GM20431 (cell line): ENCODE measurements around the gene AHNAK.

Source experiments
- in situ Hi-C: fragments of 300-500 bp; cut with MseI, MboI; formaldehyde crosslinking; loops from one replicate; pipeline ENCODE4 v1.15.0; 2020; ENCODE audit warnings: low sequenced_read_pairs; ENCODE audit not compliant: unreplicated experiment

Gene AHNAK

GRCh38 chr11:62419314-62419929 lies 127.2 kb downstream of the AHNAK start:
- in situ Hi-C loops: no loop called here

DNA sequence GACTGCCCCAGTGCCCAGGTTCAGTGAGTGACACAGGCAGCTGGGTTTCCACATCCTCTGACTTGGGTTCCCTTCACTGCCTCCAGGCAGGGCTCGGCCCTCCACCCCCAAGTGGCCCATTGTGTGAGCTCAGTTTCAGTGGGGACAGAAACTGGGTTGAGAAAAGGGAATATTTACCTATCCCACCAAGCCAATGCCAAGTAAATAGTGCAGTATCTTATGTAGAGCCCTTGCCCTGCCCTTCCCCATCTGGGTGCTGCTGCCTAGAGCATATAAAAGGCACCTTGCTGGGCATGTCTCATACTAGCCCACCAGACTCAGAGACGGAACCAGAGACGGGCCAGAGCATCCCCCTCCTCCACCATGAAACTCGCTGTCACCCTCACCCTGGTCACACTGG lies 127.9 kb downstream of the AHNAK start, which contains the start of gene SCGB1A1:
Gene SCGB1A1, plus strand, starts transcription at position 301 of the 400 bp plus-strand sequence. Its CDS starts 63 bp downstream, at position 364.
- in situ Hi-C loops: no loop called here

- in situ Hi-C loops: no loop called here
Observed at GRCh38 chr11:62418136-62418535, 128.5 kb downstream of the AHNAK start.

DNA sequence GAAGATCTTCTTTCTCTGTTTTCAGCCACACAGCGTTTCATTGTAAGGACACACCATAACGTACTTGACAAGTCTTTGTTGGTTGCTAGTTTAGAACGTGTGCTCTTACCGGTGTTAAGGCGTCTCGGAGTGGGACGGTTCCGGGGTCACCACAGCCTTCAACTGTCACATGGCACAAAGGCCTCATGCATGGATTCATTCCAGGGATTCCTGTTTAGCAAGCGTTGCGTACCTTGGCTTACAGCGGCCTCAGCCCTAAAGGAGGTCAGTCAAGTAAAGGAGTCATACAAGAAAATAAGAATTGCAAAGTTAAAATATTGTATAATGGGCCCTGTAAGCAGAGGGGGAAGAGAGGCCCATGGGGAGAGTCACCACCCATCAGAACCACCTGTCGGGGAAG lies 130.0 kb downstream of the AHNAK start:
- in situ Hi-C loops: no loop called here

- in situ Hi-C loops: no loop called here
Observed at GRCh38 chr11:62413060-62413696, 133.4 kb downstream of the AHNAK start.

DNA sequence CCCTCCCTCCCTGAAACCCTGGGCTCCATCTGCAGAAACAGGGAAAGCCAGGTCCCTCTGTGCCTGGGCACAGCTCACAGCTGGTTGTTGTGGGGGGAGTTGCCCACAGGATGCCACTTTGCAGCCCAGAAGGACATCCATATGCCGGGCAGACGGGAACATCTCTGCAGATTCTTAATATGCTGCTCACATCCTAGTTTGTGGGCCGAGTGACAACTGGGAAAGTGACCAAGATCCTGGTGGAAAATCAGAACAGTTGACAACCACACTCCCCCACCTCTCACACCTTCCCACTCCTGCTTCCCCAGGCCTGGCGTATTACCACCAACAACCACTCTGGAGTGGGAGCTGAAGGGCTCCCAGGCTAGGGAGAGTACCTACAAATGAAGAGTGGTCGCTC lies 135.1 kb downstream of the AHNAK start:
- in situ Hi-C loops: no loop called here

GRCh38 chr11:62410972-62411371 lies 135.6 kb downstream of the AHNAK start:
- in situ Hi-C loops: no loop called here

DNA sequence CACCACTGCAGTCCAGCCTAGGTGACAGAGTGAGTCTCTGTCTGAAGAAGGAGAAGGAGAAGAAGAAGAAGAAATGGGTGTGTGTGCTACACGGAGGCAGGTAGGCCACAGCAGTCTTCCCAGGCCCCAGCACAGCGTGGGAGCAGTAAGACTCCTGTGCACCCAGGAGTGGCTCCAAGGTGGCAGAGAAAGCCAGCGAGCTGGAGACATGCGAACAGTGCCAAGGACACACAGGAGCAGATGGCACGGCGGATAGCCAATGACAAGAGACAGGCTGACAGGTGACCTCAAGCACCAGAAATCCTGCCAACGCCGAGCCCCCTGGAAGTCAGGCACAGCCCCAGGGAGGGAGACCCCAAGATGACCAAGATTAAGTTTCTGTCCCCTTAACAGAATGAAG lies 136.8 kb downstream of the AHNAK start:
- in situ Hi-C loops: no loop called here

GRCh38 chr11:62406034-62406433 lies 140.6 kb downstream of the AHNAK start:
- in situ Hi-C loops: no loop called here

GRCh38 chr11:62404901-62405300 lies 141.7 kb downstream of the AHNAK start:
- in situ Hi-C loops: no loop called here

DNA sequence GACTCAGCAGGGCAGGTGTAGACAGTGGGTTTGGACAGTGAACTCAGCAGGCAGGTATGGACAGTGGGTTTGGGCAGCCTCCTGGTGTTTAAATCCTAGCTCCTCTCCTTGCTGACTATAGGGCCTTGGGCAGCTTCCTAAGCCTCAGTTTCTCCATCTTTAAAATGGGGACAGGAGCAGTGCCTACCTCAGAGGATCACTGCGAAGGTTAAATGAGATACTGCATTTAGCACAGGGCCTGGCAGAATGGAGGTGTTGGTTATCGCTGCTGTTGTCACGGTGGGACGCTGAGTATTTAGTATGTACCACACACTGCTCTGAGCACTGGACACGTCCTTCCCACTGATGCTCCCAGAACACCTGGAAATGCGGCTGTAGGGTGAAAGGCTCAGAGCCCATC lies 142.2 kb downstream of the AHNAK start:
- in situ Hi-C loops: no loop called here

DNA sequence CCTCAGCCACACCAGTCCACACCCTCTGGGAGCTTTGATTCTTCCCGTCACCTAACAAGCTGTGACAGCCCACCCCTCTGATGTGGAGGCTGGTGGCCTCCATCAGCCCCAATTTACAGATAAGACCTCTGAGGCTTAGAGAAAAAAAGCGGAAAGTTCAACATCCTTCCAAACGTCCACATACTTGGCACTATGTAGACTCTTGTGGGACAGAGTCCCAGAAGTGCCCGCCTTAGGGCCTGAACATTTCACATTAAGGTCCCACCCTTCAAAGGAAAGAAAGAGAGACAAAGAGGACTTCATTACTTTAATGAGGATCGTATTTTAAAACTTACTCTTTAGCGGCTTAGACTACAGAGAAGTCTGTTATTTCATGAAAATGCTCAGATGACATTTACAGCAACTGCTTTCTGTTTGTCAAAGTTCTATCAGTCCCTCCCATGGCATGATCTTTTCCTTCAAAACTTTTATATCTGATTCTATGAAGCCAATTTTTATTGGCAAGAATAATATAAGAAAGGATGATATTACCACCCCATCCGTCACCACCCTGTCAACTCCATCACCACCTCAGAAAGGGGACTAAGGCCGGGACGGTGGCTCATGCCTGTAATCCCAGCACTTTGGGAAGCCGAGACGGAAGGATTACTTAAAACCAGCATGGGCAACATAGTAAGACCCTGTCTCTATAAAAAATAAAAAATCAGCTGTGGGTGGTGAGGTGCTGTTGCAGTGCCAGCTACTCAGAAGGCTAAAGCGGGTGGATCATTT lies 143.5 kb downstream of the AHNAK start:
- in situ Hi-C loops: no loop called here

DNA sequence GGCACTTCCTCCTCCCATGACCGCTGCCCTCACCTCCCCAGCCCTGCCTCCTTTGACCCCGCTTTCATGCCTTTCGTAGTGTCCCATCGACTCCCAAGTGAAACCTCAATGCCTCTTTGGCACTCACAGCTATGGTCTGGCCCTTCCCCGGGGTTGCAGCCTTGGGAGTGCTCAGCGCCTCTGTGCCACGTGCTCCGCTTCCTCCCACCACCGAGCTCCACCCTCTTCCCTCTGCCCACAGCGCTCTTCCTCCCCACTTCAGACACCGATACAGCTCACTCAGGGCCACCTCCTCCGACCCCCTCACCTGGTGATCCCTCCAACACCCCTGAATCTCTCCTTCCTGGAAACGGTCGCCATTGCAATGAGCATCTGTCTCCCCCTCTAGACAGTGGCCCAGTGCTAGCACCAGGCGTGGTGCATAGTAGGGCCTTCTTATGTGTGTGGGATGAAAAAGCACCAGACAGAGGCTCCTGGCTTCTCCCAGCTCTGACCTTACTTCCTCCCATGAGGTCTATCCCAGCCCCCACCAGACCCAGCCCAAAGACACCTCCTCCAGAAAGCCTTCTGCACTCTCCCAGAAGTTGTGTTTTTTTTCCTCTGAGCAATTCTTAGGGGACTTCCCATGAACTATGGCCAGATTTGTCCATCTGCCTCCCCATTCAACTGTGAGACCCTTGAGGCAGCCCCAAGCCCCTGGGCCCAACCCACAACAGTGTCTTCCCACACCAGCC lies 144.2 kb downstream of the AHNAK start:
- in situ Hi-C loops: no loop called here

DNA sequence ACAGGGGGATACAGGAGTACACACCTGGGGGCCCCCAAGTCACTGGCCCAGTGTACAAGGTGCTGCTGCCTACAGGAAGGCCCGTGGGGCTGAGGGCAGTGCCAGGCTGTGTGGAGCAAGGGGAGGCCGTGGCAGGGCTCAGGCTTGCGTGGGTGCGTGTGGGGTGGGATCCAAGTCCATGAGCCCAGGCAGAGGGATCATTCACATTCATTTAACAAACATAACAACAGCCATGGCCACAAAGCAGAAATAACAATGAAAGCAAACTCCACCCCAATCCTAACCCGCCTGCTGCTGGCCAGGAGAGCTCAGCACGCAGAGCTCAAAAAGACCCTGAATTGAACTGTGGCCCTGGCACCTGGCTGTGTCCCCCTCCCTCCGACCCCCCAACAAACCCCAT lies 144.8 kb downstream of the AHNAK start:
- in situ Hi-C loops: no loop called here

DNA sequence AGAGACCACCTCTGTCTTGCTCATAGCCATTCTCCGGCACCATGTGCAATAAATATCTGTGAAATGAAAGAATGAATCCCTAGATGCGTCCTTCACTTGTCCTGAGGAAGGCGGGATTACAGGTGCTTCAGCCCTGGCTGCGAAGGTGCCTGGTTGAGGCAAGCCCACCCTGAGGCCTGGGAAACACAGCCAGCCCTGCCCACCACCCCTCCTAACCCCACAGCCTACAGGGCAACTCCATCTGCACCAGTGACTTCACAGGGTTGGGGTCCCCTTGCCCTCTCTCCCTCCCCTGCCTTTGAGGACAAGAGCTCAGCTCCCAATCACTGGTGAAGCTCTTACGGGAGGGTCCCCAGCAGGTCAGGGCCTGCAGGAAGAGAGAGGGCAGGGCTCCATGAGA lies 145.2 kb downstream of the AHNAK start:
- in situ Hi-C loops: no loop called here

- in situ Hi-C loops: no loop called here
Observed at GRCh38 chr11:62400760-62401159, 145.8 kb downstream of the AHNAK start.

DNA sequence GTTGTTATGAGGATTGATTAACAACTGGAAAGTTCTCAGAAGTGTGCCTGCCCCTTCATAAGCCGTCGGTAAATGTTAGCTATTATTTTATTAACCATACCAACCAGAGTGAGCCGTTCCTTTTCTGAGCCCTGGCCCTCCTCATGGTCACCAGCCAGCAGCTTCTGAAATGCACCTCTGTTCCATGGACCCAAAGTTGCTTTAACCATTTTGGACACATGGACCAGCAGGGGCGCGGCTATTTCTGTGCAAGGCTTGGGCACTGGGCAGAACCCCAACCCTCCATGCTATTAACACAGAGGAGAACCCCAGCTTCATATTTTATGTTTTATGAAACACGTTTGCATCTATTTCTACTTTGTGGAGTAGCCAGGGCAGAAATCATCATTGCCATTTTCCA lies 146.3 kb downstream of the AHNAK start:
- in situ Hi-C loops: no loop called here

DNA sequence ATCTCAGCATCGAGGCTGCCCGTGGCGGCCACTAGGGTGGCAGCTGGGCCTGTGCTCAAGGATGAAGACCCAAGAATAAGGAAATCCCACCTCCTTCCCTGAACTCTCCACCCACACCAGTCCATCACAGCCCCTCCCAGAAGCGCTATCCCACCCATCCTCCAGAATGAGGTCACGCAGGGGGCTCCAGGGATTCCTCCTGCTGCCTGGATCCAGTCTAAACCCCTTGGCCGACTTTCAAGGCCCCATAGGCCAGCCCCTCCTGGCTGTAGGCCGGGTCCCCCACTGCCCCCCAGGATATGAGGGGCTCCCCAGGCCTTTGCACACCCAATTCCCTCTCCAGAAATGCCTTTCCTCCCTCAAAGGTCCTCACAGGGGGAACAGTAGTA lies 146.7 kb downstream of the AHNAK start:
- in situ Hi-C loops: loop anchor here (10.0 kb wide), 1 partner anchor 295 kb away; no protein-coding TSS in a partner anchor

GRCh38 chr11:62399172-62399877 lies 147.3 kb downstream of the AHNAK start:
- in situ Hi-C loops: loop anchor here (10.0 kb wide), 1 partner anchor 295 kb away; no protein-coding TSS in a partner anchor
